GM12874 (cell line): Measurements from ENCODE around the gene IQGAP2.

Experiments
- CTCF ChIP-seq: IDR thresholded peaks from 2 replicates; pipeline ENCODE4 v1.5.1; 2011; ENCODE audit warnings: low read depth, mild to moderate bottlenecking, control low read depth, low read length, moderate library complexity; ENCODE audit not compliant: insufficient read depth

IQGAP2 gene

GRCh38 chr5:76379316-76379715 is 23.8 kb upstream of the IQGAP2 start:
- TF ChIP-seq CTCF, result no peak

GRCh38 chr5:76379855-76380254 is 23.2 kb upstream of the IQGAP2 start:
- TF ChIP-seq CTCF, result no peak

- no peak for TF ChIP-seq CTCF
Measured at GRCh38 chr5:76380346-76381066, 22.6 kb upstream of the IQGAP2 start.

GRCh38 chr5:76383126-76383832 is 19.8 kb upstream of the IQGAP2 start:
- TF ChIP-seq CTCF, result no peak

GRCh38 chr5:76384189-76384588 is 18.9 kb upstream of the IQGAP2 start:
- no peak for TF ChIP-seq CTCF

GRCh38 chr5:76384705-76385104 is 18.4 kb upstream of the IQGAP2 start:
- TF ChIP-seq CTCF, result no peak

- TF ChIP-seq CTCF, result no peak
Measured at GRCh38 chr5:76385540-76385939, 17.5 kb upstream of the IQGAP2 start.
